ENCODE measurements around the gene FSTL5.

Gene FSTL5

GRCh38 chr4:161359491-161359890 is 804.3 kb downstream of the FSTL5 start:
- Histone ChIP-seq H3K9ac (ENCODE audit: low read length) (no peak overlapping the region), H3K4me1 (ENCODE audit: control insufficient read depth, insufficient read depth, low read length) (no peaks in the 10 kb centered on the region), H3K27me3 (ENCODE audit: control insufficient read depth, insufficient read depth, low read length) (no peaks in the 10 kb centered on the region), H3K4me3 (ENCODE audit: low read length) (no peak overlapping the region), H3K9me3 (ENCODE audit: control insufficient read depth, low read length) (no peaks in the 10 kb centered on the region), H3K36me3 (ENCODE audit: control insufficient read depth, insufficient read depth, low read length) (no peaks in the 10 kb centered on the region)

GRCh38 chr4:161356351-161356750 is 807.4 kb downstream of the FSTL5 start:
- Histone ChIP-seq H3K9ac (ENCODE audit: low read length) (no peak overlapping the region), H3K36me3 (ENCODE audit: control insufficient read depth, insufficient read depth, low read length) (no peaks in the 10 kb centered on the region), H3K4me1 (ENCODE audit: control insufficient read depth, insufficient read depth, low read length) (no peaks in the 10 kb centered on the region), H3K27me3 (ENCODE audit: control insufficient read depth, insufficient read depth, low read length) (no peaks in the 10 kb centered on the region), H3K9me3 (ENCODE audit: control insufficient read depth, low read length) (no peaks in the 10 kb centered on the region), H3K4me3 (ENCODE audit: low read length) (no peak overlapping the region)

GRCh38 chr4:161350946-161351345 is 812.9 kb downstream of the FSTL5 start:
- Histone ChIP-seq H3K36me3 (ENCODE audit: control insufficient read depth, insufficient read depth, low read length) (no peaks in the 10 kb centered on the region), H3K4me3 (ENCODE audit: low read length) (no peak overlapping the region), H3K4me1 (ENCODE audit: control insufficient read depth, insufficient read depth, low read length) (no peaks in the 10 kb centered on the region), H3K9me3 (ENCODE audit: control insufficient read depth, low read length) (no peaks in the 10 kb centered on the region), H3K9ac (ENCODE audit: low read length) (no peak overlapping the region), H3K27me3 (ENCODE audit: control insufficient read depth, insufficient read depth, low read length) (no peaks in the 10 kb centered on the region)

- Histone ChIP-seq H3K27me3 (ENCODE audit: control insufficient read depth, insufficient read depth, low read length) (no peaks in the 10 kb centered on the region), H3K36me3 (ENCODE audit: control insufficient read depth, insufficient read depth, low read length) (no peaks in the 10 kb centered on the region), H3K4me3 (ENCODE audit: low read length) (no peak overlapping the region), H3K4me1 (ENCODE audit: control insufficient read depth, insufficient read depth, low read length) (no peaks in the 10 kb centered on the region), H3K9ac (ENCODE audit: low read length) (no peak overlapping the region), H3K9me3 (ENCODE audit: control insufficient read depth, low read length) (no peaks in the 10 kb centered on the region)
Observed at GRCh38 chr4:161345741-161346140, 818.1 kb downstream of the FSTL5 start.

- Histone ChIP-seq H3K4me1 (ENCODE audit: control insufficient read depth, insufficient read depth, low read length) (no peaks in the 10 kb centered on the region), H3K9ac (ENCODE audit: low read length) (no peak overlapping the region), H3K36me3 (ENCODE audit: control insufficient read depth, insufficient read depth, low read length) (no peaks in the 10 kb centered on the region), H3K27me3 (ENCODE audit: control insufficient read depth, insufficient read depth, low read length) (no peaks in the 10 kb centered on the region), H3K4me3 (ENCODE audit: low read length) (no peak overlapping the region), H3K9me3 (ENCODE audit: control insufficient read depth, low read length) (no peaks in the 10 kb centered on the region)
Observed at GRCh38 chr4:161343569-161343950, 820.2 kb downstream of the FSTL5 start.

GRCh38 chr4:161342881-161343568 is 820.8 kb downstream of the FSTL5 start:
- Histone ChIP-seq H3K9ac (ENCODE audit: low read length) (no peak overlapping the region), H3K27me3 (ENCODE audit: control insufficient read depth, insufficient read depth, low read length) (no peaks in the 10 kb centered on the region), H3K4me3 (ENCODE audit: low read length) (no peak overlapping the region), H3K36me3 (ENCODE audit: control insufficient read depth, insufficient read depth, low read length) (no peaks in the 10 kb centered on the region), H3K4me1 (ENCODE audit: control insufficient read depth, insufficient read depth, low read length) (no peaks in the 10 kb centered on the region), H3K9me3 (ENCODE audit: control insufficient read depth, low read length) (no peaks in the 10 kb centered on the region)

GRCh38 chr4:161336621-161337020 is 827.2 kb downstream of the FSTL5 start:
- H3K27me3 ChIP-seq (ENCODE audit: control insufficient read depth, insufficient read depth, low read length), result no peaks in the 10 kb centered on the region
- H3K4me1 ChIP-seq (ENCODE audit: control insufficient read depth, insufficient read depth, low read length), result no peaks in the 10 kb centered on the region
- no peak overlapping the region for H3K9ac ChIP-seq (ENCODE audit: low read length)
- H3K4me3 ChIP-seq (ENCODE audit: low read length), result no peak overlapping the region
- H3K9me3 ChIP-seq (ENCODE audit: control insufficient read depth, low read length), result no peaks in the 10 kb centered on the region
- no peaks in the 10 kb centered on the region for H3K36me3 ChIP-seq (ENCODE audit: control insufficient read depth, insufficient read depth, low read length)

- H3K4me3 ChIP-seq (ENCODE audit: low read length), result no peak overlapping the region
- H3K9ac ChIP-seq (ENCODE audit: low read length), result no peak overlapping the region
- H3K9me3 ChIP-seq (ENCODE audit: control insufficient read depth, low read length), result no peaks in the 10 kb centered on the region
- no peaks in the 10 kb centered on the region for H3K27me3 ChIP-seq (ENCODE audit: control insufficient read depth, insufficient read depth, low read length)
- no peaks in the 10 kb centered on the region for H3K36me3 ChIP-seq (ENCODE audit: control insufficient read depth, insufficient read depth, low read length)
- H3K4me1 ChIP-seq (ENCODE audit: control insufficient read depth, insufficient read depth, low read length), result no peaks in the 10 kb centered on the region
Observed at GRCh38 chr4:161336016-161336530, 827.7 kb downstream of the FSTL5 start.
